ENCODE results near the gene ADGRD1.

The ADGRD1 gene

GRCh38 chr12:131093971-131094830 lies 140.5 kb downstream of the ADGRD1 start:
- no peak for DNase-seq

- no peak for DNase-seq
These were observed 141.4 kb downstream of the ADGRD1 start for GRCh38 chr12:131094831-131095805.

DNA sequence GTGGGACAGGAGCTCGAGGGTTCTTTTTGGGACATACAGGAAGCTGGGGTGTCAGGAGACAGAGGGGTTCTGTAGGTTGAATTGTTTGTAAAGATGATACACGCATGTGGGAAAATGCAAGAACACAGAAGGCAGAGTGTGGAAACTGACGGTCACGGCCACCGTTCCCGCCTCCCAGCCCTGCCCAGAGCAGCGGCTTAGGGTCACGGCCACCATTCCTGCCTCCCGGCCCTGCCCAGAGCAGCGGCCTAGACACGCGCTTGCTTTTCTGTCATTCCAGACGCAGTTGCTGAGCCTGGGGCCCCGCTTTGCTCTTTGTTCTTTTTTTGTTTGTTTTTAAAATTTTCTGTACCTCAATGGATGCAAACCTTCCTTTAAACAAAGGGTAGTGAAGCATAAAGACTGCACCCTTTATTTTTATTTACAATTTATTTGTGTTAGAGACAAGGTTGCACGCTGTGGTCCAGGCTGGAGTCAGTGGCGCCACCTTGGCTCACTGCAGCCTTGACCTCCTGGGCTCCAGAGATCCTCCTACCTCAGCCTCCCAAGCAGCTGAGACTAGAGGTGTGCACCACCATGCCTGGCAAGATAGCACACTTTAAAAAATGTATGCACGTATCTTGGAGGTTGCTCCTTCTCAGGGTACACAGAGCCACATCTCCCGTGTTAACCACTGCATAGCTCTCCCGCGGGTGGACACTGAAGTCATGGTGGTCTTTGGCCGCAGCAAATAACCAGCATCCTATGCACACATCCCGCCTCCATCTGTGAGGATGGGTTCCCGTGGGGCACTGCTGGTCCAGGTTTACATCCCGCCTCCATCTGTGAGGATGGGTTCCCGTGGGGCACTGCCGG lies 142.3 kb downstream of the ADGRD1 start:
- DNase-seq: no peak

DNA sequence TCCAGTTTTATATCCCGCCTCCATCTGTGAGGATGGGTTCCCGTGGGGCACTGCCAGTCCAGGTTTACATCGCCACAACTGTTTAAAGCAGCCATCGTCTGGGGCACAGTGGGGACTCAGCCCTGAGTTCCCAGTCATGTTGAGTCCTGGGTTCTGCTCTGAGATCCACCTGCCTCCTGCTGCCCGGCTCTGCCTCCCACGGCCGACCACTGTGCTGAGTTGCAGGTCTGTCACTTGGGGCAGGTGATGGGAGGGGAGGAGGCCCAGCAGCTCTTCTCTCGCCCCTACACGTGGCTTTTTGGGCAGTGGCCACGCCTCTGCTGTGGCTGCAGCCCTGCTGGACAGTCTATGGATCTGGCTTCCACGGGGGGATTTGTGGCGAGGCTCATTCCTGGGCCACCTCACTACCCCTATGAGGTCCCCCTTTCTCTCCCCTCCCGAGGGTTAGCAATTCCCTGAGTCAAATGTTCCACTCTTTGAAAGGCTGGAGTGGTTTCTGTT lies 143.0 kb downstream of the ADGRD1 start:
- DNase-seq: no peak

DNA sequence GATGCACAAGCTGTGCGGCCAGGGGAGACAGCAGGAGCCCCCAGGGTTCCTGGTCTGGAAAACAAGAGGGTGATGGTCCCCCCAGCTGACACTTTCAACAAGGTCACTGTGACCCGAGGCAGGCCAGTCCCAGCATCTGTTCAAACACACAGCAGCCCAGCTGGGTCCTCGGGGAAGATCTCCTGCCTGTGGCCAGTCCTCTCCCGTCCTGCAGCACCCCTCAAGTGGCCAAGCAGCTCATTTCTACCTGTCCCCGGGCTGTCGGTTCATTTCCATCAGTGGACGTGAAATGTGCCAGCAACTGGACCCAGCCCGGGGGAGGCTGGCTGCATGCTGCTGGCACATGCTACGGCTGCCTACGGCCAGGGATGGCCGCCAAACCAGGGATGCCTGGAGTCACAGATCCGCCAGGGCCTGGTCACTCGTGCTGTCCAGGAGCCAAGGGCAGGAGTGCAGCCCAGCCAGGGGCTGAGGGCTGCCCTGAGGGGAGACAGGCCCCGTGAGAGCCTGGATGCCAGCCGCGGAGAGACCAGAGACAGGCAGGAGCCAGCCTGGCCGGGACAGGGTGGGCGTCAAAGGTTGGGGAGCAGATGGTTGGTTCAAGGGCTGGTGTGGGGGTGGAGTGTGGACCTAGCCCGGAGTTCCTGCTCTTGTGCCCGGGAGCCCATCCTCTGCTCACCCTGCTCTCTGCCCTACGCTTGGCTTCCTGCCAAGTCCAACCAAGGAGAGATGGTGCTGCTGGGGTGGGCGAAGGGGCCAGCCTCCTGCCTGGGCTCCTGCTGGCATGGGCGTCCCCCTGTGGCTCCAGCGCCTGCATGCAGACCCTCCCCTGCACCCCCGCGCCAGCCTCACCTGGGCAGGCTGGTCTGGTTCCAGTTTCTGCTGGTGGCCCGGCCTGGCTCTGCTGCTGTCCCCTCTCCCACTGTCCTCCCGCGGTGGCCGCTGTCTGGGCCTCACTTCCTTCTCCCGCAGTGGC lies 143.8 kb downstream of the ADGRD1 start:
- DNase-seq: peak; percentile 49

- DNase-seq: no peak
These were observed 144.7 kb downstream of the ADGRD1 start for GRCh38 chr12:131098178-131098981.

GRCh38 chr12:131100031-131100674 lies 146.4 kb downstream of the ADGRD1 start:
- no peak for DNase-seq

DNA sequence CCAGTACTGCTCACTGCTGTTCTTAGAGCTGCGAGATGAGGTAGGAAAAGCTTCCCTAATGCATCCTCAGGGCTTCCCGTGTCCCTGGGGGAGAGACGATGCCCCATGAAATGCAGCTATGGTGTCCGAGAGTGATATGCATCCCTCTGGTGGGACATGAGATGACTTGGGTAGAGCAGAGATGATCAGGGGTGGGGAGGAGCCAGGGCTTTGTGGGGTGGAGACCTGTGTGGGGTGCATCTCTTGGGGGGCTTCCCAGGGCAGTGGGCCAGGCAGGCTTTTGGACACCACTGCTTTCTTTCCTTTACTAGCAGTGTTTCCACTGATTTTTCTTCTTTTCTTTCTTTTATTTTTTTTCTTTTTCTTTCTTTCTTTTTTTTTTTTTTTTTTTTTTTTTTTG lies 147.3 kb downstream of the ADGRD1 start:
- no peak for DNase-seq

- no peak for DNase-seq
These were observed 148.2 kb downstream of the ADGRD1 start for GRCh38 chr12:131101703-131102492.

DNA sequence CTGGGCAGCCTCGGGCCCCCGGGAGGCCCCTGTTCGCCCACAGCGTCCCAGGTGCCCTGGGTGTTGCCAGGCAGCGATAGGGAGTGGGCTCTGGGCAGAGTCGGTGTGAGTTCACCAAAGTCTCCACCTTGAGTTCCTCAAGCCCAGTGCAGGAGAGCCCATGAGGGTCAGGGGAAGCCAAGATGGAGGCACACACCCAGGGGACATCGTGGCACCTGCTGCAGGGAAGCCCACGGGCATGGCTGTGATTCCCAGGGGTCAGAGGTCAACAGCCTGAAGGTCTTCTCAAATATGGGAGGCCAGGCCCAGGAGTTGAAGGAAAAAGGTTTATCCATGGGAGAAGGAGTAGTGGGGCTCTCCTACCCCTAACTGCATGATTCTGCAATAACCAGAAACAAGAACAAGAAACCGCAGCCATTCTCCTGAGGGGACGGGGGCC lies 148.8 kb downstream of the ADGRD1 start:
- no peak for DNase-seq

DNA sequence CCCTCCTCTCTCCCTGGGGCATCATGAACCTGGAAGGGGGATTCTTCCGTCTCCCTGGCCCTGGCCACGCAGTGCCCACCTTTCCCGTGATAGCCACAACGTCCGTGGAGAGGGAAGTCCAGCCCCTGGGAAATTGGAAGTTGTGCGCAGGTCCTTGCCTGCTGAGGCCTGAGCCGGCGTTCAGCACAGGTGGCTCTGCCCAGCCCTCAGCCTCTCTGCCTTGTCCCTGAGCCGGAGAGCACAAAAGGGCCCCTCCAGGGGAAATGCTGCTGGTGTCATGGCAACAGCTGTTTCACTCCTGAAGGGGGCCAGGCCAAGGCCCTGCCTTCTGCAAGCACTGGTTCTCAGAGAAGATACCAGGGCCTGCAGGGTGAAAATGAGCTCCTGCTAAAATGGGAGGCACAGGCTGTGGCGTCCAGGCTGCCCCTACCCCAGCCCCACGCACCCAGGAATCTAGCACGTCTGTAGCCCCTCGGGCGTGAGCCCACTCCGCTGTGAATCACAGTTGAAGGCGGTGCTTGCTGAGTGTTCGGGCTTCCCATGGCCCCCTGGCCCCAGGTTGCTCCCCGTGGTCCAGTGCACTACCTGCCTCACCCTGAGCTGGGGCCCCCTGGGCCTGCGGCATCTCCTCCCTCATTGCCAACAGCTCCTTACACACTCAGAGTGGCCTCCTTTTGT lies 149.4 kb downstream of the ADGRD1 start:
- DNase-seq: no peak

GRCh38 chr12:131103669-131104462 lies 150.2 kb downstream of the ADGRD1 start:
- DNase-seq: no peak

GRCh38 chr12:131104463-131105350 lies 151.0 kb downstream of the ADGRD1 start:
- peak; percentile 70 for DNase-seq

- DNase-seq: no peak
These were observed 151.6 kb downstream of the ADGRD1 start for GRCh38 chr12:131105351-131105735.

- no peak for DNase-seq
These were observed 152.1 kb downstream of the ADGRD1 start for GRCh38 chr12:131105736-131106348.

All from NCI-H1092 (cell line).